DMS114 treated with DMSO at 0.1 percent for 48 hours (cell line): Measurements from ENCODE around the gene LRRC73.
"Not testable (repeated sequence)": the region's sequence is repeated elsewhere in the genome, so short reads cannot be mapped to it uniquely, and the experiment has no call there.

Experiments used
- DNase-seq: peaks from one replicate; lab custom pipeline; 2025; ENCODE audit not compliant: unreplicated experiment; lab: John Stamatoyannopoulos, UW

Gene LRRC73

GRCh38 chr6:43511824-43512415, 1.8 kb upstream of the LRRC73 start:
- DNase-seq: no peak

GRCh38 chr6:43510827-43511163, 649 bp upstream of the LRRC73 start:
- DNase-seq: no peak

GRCh38 chr6:43509142-43509983, 783 bp downstream of the LRRC73 start:
- DNase-seq: no peak

GRCh38 chr6:43508481-43509141, 1.5 kb downstream of the LRRC73 start:
- no peak for DNase-seq

- peak; percentile 81 for DNase-seq
Measured at GRCh38 chr6:43506667-43507471, 3.3 kb downstream of the LRRC73 start.

GRCh38 chr6:43506171-43506570, 4.0 kb downstream of the LRRC73 start:
- DNase-seq: no peak

- no peak for DNase-seq
Measured at GRCh38 chr6:43505718-43506117, 4.4 kb downstream of the LRRC73 start.

- no peak for DNase-seq
Measured at GRCh38 chr6:43504756-43505593, 5.2 kb downstream of the LRRC73 start.

GRCh38 chr6:43503443-43503842, 6.7 kb downstream of the LRRC73 start:
- DNase-seq: no peak

- no peak for DNase-seq
Measured at GRCh38 chr6:43502666-43503065, 7.5 kb downstream of the LRRC73 start.

GRCh38 chr6:43500921-43501320, 9.2 kb downstream of the LRRC73 start:
- no peak for DNase-seq

- DNase-seq: no peak
Measured at GRCh38 chr6:43499028-43499815, 10.9 kb downstream of the LRRC73 start.

GRCh38 chr6:43498291-43498690, 11.9 kb downstream of the LRRC73 start:
- DNase-seq: not testable (repeated sequence)

- no peak for DNase-seq
Measured at GRCh38 chr6:43497689-43498088, 12.5 kb downstream of the LRRC73 start.

- no peak for DNase-seq
Measured at GRCh38 chr6:43497129-43497396, 13.1 kb downstream of the LRRC73 start.

- no peak for DNase-seq
Measured at GRCh38 chr6:43496370-43497128, 13.6 kb downstream of the LRRC73 start.

- no peak for DNase-seq
Measured at GRCh38 chr6:43495409-43495941, 14.7 kb downstream of the LRRC73 start.

- no peak for DNase-seq
Measured at GRCh38 chr6:43494766-43495165, 15.4 kb downstream of the LRRC73 start.

GRCh38 chr6:43494321-43494720, 15.8 kb downstream of the LRRC73 start:
- no peak for DNase-seq
